Measurements from ENCODE around the gene DRD1.

GRCh38 chr5:175471196-175471595, 27.2 kb upstream of the DRD1 start:
- TF ChIP-seq POLR2AphosphoS5 (IDR thresholded peaks at IDR 0.05) (no peak), CTCF (IDR thresholded peaks at IDR 0.05) (no peak), POLR2A (IDR thresholded peaks at IDR 0.05) (no peak)
